ENCODE data around the gene HIP1. TPM values are rescaled to one million over a fixed set of nuclear protein-coding genes. Genes with fewer than 3 reads are reported as not detected.
A peak's percentile ranks its signal among the peaks of the same experiment; 100 is the strongest.

HIP1 gene
- total and polyA plus RNA-seq, 2 of the 13 experiments (the other 11 are each of a cell fraction or from before 2014, with no cell fraction given) = 4.5 to 6.2 TPM

- TF ChIP-seq CTCF (CRISPR knock-in tag; IDR thresholded peaks at IDR 0.05) (peak; percentile 54), TBX2 (CRISPR knock-in tag; IDR thresholded peaks at IDR 0.05; ENCODE audit: borderline replicate concordance) (0 out of 2 replicates have a peak, but pooled peaks have one; percentile 24)
Observed at GRCh38 chr7:75650062-75650461, 88.7 kb downstream of the HIP1 start (continued).

GRCh38 chr7:75649462-75649861 is 89.3 kb downstream of the HIP1 start:
- FAIRE-seq (no peak), DNase-seq (ENCODE audit: low spot score) (no peak), ATAC-seq (peak; percentile 47)
- peak overlapping the region; percentile 76 for H3K4me2 ChIP-seq (ENCODE audit: low read depth, low read length)
- BruUV-seq (replicated peaks) = no TSS peak
- H3K9ac ChIP-seq (ENCODE audit: insufficient read depth, low read depth, low read length) = no peak overlapping the region
- intact Hi-C loops (cut with micrococcal nuclease; ENCODE audit: unreplicated experiment) = loop anchor here (10.0 kb wide), 1 partner anchor 105 kb away; no protein-coding TSS in a partner anchor
- ChIA-PET POLR2A (interaction anchor here (1.1 kb wide), 1 partner anchor 38 kb away, joined by 3 read pairs; no protein-coding TSS in a partner anchor), CTCF (ENCODE audit: low intra/inter-chr PET ratio, low total read pairs) (interaction anchor here (2.2 kb wide), 1 partner anchor 113 kb away, joined by 7 read pairs; no protein-coding TSS in a partner anchor)
- H3K4me1 ChIP-seq (ENCODE audit: insufficient read depth, low read length) = peaks cover 30% of the 10 kb centered on the region
- H3K4me3 ChIP-seq (replicated peaks in 1 of 3; ENCODE audit: insufficient read depth in 1 of 3, low read depth in 2 of 3, low read length in 3 of 3) = no peak overlapping the region
- in situ Hi-C loops (cut with HindIII; ENCODE audit: extremely low pct_ligation_motif_present, low pct_unique_long_range_greater_than_20kb) = no loop called here
- WGBS (ENCODE audit: low lambda C conversion rate) = 7% methylated on average over 2 of the region's 4 CpGs
- H3K36me3 ChIP-seq (replicated peaks in 1 of 2; ENCODE audit: control insufficient read depth in 1 of 2, insufficient read depth in 2 of 2, low read length in 2 of 2) = no peaks in the 10 kb centered on the region
- H3K9me3 ChIP-seq (ENCODE audit: low read length) = no peaks in the 10 kb centered on the region
- no peaks in the 10 kb centered on the region for H3K27me3 ChIP-seq (ENCODE audit: control insufficient read depth in 1 of 2, insufficient read depth in 2 of 2, low read length in 2 of 2)
- H3K27ac ChIP-seq (ENCODE audit: extremely low read length, insufficient read depth, low read length) = no peak overlapping the region
- no peaks in the 10 kb centered on the region for H3K79me2 ChIP-seq (ENCODE audit: insufficient read depth, low read length)
- no peak overlapping the region for H2AFZ ChIP-seq (ENCODE audit: low read length)
- no peaks in the 10 kb centered on the region for H4K20me1 ChIP-seq (ENCODE audit: insufficient read depth, low read length)
- TF ChIP-seq MNT (IDR thresholded peaks at IDR 0.05) = no peak
- TF ChIP-seq MXD4 (CRISPR knock-in tag; IDR thresholded peaks at IDR 0.05) = no peak
- TF ChIP-seq SMC3 (IDR thresholded peaks at IDR 0.05; ENCODE audit: low read length) = no peak
- no peak for TF ChIP-seq HNF4A (CRISPR knock-in tag; IDR thresholded peaks at IDR 0.05)
- TF ChIP-seq ZNF234 (CRISPR knock-in tag; conservative IDR thresholded peaks at IDR 0.05) = no peak
- no peak for TF ChIP-seq E2F2 (CRISPR knock-in tag; IDR thresholded peaks at IDR 0.05; ENCODE audit: borderline replicate concordance)
- TF ChIP-seq ZNF678 (CRISPR knock-in tag; IDR thresholded peaks at IDR 0.05) = no peak
- TF ChIP-seq ZBED4 (CRISPR knock-in tag; IDR thresholded peaks at IDR 0.05; ENCODE audit: borderline replicate concordance) = peak; percentile 21; the same call in 1 of the 2 replicates
- no peak for TF ChIP-seq GATAD2A (CRISPR knock-in tag; IDR thresholded peaks at IDR 0.05)
- TF ChIP-seq ZNF75D (CRISPR knock-in tag; IDR thresholded peaks at IDR 0.05; ENCODE audit: borderline replicate concordance) = no peak
- TF ChIP-seq ZNF615 (CRISPR knock-in tag; IDR thresholded peaks at IDR 0.05; ENCODE audit: borderline replicate concordance) = no peak
- TF ChIP-seq ATF4 (CRISPR knock-in tag; IDR thresholded peaks at IDR 0.05) = peak in 1 of 2 experiments; percentile 73; a peak in 2 of 4 replicates

Measured in HepG2 (cell line).